ENCODE measurements around the gene HOXC12. TPM values are rescaled to one million over a fixed set of nuclear protein-coding genes. Genes with fewer than 3 reads are reported as not detected.

HOXC12 gene
- polyA plus RNA-seq, 4 donors = not detected

DNA sequence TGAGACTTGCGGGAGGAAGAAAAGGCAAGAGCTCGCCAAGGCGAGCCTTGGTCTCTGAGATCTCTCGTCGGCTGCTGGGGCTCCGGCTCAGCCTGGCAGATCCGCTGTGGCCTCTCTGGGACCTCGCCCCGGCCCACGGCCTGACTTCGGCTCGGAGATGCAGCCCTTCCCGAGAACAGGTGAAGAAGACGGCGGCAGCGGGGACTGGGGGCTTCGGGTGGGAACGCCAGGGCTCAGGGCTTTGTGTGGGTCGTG, 39.2 kb downstream of the HOXC12 start:
- no peak overlapping the region for H3K4me3 ChIP-seq (ENCODE audit: low read depth in 1 of 3, low read length in 3 of 3)

DNA sequence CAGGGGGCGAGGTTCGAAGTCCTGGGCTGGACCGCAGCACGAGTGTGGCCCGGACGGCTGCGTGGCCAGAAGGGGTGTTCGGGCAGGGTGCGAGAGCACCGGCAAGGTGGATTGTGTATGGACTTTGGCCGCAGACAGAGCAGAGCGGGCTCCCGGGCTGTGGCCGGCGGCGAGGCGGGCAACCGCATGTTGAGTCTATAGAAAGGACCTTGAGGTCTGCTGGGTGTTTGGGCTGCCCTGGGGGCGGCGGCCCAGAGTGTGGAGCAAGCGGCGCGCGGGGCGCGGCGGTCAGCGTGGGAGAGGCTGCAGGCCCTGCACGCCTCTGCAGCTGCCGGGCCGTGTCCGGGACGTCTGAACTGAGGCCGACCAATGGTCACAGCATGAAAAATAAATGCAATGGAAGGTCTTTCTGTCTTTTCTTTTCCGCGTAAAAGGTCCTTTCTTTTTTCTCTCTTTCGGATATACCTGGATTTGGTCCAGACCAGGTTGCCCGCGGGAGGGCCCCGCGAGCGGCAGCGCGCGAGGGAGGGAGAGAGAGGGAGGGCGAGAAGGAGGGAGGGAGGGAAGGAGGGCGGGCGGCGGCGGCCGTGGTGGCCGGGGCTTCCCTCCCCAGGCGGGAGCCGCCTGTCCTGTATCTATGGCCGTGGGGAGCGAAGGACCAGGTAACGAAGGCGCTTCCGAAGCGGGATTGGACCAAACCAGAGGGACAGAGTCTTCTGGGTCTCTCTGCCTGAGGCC, 39.7 kb downstream of the HOXC12 start:
- Histone ChIP-seq H3K36me3 (ENCODE audit: control insufficient read depth in 3 of 3, insufficient read depth in 2 of 3, low read depth in 1 of 3, low read length in 3 of 3) (no peaks in the 10 kb centered on the region), H3K4me1 (ENCODE audit: control insufficient read depth in 3 of 3, insufficient read depth in 2 of 3, low read depth in 1 of 3, low read length in 2 of 3) (peaks cover 4 to 25% (median 4%) of the 10 kb centered on the region in 3 donors), H3K27ac (ENCODE audit: low read depth in 1 of 3, low read length in 2 of 3) (no peak overlapping the region), H3K27me3 (ENCODE audit: control insufficient read depth in 3 of 3, insufficient read depth in 3 of 3, low read length in 3 of 3) (peaks cover 7 to 100% (median 75%) of the 10 kb centered on the region in 3 donors), H3K9me3 (ENCODE audit: control insufficient read depth in 2 of 2, insufficient read depth in 1 of 2, low read depth in 1 of 2, low read length in 1 of 2) (peaks cover 0 to 3% of the 10 kb centered on the region in 2 donors), H3K4me3 (ENCODE audit: low read depth in 1 of 3, low read length in 3 of 3) (no peak overlapping the region)
- peak; percentile 37 to 58 for DNase-seq
- FAIRE-seq = no peak
- 3 to 5% (median 3%) methylated on average over 52 to 60 of the region's 60 CpGs for WGBS, 3 donors

More for the DNA sequence above, 39.2 kb downstream of the HOXC12 start:
- DNase-seq (peak in 1 of 2 donors; percentile 37), FAIRE-seq (no peak)
- H3K9me3 ChIP-seq (ENCODE audit: control insufficient read depth in 2 of 2, insufficient read depth in 1 of 2, low read depth in 1 of 2, low read length in 1 of 2) = peaks cover 0 to 3% of the 10 kb centered on the region in 2 donors
- peaks cover 7 to 100% (median 75%) of the 10 kb centered on the region in 3 donors for H3K27me3 ChIP-seq (ENCODE audit: control insufficient read depth in 3 of 3, insufficient read depth in 3 of 3, low read length in 3 of 3)
- H3K4me1 ChIP-seq (ENCODE audit: control insufficient read depth in 3 of 3, insufficient read depth in 2 of 3, low read depth in 1 of 3, low read length in 2 of 3) = peaks cover 4 to 29% (median 4%) of the 10 kb centered on the region in 3 donors
- H3K27ac ChIP-seq (ENCODE audit: low read depth in 1 of 3, low read length in 2 of 3) = no peak overlapping the region
- no peaks in the 10 kb centered on the region for H3K36me3 ChIP-seq (ENCODE audit: control insufficient read depth in 3 of 3, insufficient read depth in 2 of 3, low read depth in 1 of 3, low read length in 3 of 3)
- 3 to 7% (median 3%) methylated on average over 19 of the region's 19 CpGs for WGBS, 3 donors

DNA sequence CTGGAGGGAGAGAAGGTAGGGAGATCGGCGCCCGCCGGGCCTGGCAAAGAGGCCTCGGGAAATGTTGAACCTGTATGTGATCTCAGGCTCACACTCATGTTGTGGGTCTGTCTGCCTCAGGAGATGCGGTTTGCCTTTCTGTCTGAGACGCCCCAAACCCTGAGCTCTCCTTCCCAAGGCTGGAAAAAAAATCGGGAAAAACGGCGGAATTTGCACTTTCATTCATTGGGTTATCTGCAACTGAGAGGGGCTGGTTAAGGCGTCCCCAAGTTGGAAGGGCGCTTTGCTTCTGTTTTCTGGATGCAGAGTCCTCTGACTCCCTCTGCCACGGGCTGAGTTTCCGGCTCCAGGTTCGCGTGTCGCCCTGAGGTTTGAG, 40.3 kb downstream of the HOXC12 start:
- no peaks in the 10 kb centered on the region for H3K36me3 ChIP-seq (ENCODE audit: control insufficient read depth in 3 of 3, insufficient read depth in 2 of 3, low read depth in 1 of 3, low read length in 3 of 3)
- DNase-seq = no peak
- peak overlapping the region in 1 of 3 donors; percentile 64 for H3K4me3 ChIP-seq (ENCODE audit: low read depth in 1 of 3, low read length in 3 of 3)
- H3K4me1 ChIP-seq (ENCODE audit: control insufficient read depth in 3 of 3, insufficient read depth in 2 of 3, low read depth in 1 of 3, low read length in 2 of 3) = peaks cover 4 to 28% (median 4%) of the 10 kb centered on the region in 3 donors
- H3K27ac ChIP-seq (ENCODE audit: low read depth in 1 of 3, low read length in 2 of 3) = no peak overlapping the region
- FAIRE-seq = no peak
- peaks cover 7 to 100% (median 76%) of the 10 kb centered on the region in 3 donors for H3K27me3 ChIP-seq (ENCODE audit: control insufficient read depth in 3 of 3, insufficient read depth in 3 of 3, low read length in 3 of 3)
- H3K9me3 ChIP-seq (ENCODE audit: control insufficient read depth in 2 of 2, insufficient read depth in 1 of 2, low read depth in 1 of 2, low read length in 1 of 2) = peaks cover 0 to 3% of the 10 kb centered on the region in 2 donors
- 4 to 8% (median 4%) methylated on average over 17 of the region's 17 CpGs for WGBS, 3 donors

GRCh38 chr12:53995378-53996239, 40.9 kb downstream of the HOXC12 start:
- peak overlapping the region in 2 of 3 donors; percentile 17 to 64 for H3K4me3 ChIP-seq (ENCODE audit: low read depth in 1 of 3, low read length in 3 of 3)
- H3K27ac ChIP-seq (ENCODE audit: low read depth in 1 of 3, low read length in 2 of 3) = no peak overlapping the region
- WGBS, 3 donors = 1 to 4% (median 2%) methylated on average over 48 of the region's 48 CpGs
- peaks cover 0 to 3% of the 10 kb centered on the region in 2 donors for H3K9me3 ChIP-seq (ENCODE audit: control insufficient read depth in 2 of 2, insufficient read depth in 1 of 2, low read depth in 1 of 2, low read length in 1 of 2)
- H3K4me1 ChIP-seq (ENCODE audit: control insufficient read depth in 3 of 3, insufficient read depth in 2 of 3, low read depth in 1 of 3, low read length in 2 of 3) = peaks cover 4 to 31% (median 4%) of the 10 kb centered on the region in 3 donors
- peaks cover 7 to 100% (median 79%) of the 10 kb centered on the region in 3 donors for H3K27me3 ChIP-seq (ENCODE audit: control insufficient read depth in 3 of 3, insufficient read depth in 3 of 3, low read length in 3 of 3)
- no peak for FAIRE-seq
- peak; percentile 62 to 81 for DNase-seq
- H3K36me3 ChIP-seq (ENCODE audit: control insufficient read depth in 3 of 3, insufficient read depth in 2 of 3, low read depth in 1 of 3, low read length in 3 of 3) = no peaks in the 10 kb centered on the region

DNA sequence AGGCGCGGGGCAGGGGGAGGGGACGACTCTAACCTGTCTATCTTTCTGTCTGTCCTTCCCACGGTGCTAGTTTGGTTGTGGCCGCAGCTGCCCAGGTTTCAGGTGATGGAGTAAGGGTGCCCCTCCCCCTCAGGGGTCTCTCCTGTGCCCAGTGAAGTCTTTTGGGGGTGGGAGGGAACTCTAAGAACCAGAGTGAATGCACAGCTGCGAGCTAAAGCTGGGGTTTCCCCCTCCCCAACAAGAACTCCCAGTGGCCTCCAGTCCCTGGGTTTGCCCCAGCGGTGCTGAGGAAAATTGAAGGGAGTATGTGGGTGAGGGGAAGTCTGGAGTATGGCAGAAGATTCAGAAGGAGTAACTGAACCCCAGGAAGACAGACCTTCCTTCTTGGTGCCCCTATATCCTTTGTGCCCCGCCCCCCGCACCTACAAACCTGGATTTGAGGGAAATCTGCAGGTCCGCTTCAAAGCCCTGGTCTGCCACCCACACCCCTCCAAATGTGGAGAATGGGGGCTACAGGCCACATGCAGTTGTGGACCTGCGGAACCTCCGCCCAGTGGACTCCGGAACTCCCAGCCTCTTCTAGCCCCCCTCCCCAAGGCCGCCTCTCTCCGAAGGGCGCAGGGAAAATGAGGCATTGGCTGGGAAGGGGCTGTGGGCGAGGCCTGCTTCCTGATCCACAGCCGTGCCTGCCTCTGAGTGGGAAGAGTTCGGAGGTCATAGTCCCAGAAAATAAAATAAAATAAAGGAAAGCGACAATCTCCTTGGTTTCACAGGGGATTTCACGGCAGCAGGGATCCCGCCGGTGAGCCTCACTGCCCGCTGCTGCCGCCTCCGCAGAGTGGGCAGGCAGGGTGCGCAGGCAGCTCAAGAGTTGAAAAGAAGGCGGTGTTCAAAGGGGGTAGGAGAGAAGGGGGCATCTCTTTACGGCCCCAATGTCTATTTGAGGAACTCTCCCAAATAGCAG, 41.8 kb downstream of the HOXC12 start:
- peak overlapping the region in 2 of 3 donors; percentile 17 to 64 for H3K4me3 ChIP-seq (ENCODE audit: low read depth in 1 of 3, low read length in 3 of 3)
- H3K9me3 ChIP-seq (ENCODE audit: control insufficient read depth in 2 of 2, insufficient read depth in 1 of 2, low read depth in 1 of 2, low read length in 1 of 2) = peaks cover 0 to 3% of the 10 kb centered on the region in 2 donors
- peaks cover 4 to 31% (median 4%) of the 10 kb centered on the region in 3 donors for H3K4me1 ChIP-seq (ENCODE audit: control insufficient read depth in 3 of 3, insufficient read depth in 2 of 3, low read depth in 1 of 3, low read length in 2 of 3)
- no peak overlapping the region for H3K27ac ChIP-seq (ENCODE audit: low read depth in 1 of 3, low read length in 2 of 3)
- FAIRE-seq (no peak), DNase-seq (no peak)
- peaks cover 7 to 100% (median 78%) of the 10 kb centered on the region in 3 donors for H3K27me3 ChIP-seq (ENCODE audit: control insufficient read depth in 3 of 3, insufficient read depth in 3 of 3, low read length in 3 of 3)
- no peaks in the 10 kb centered on the region for H3K36me3 ChIP-seq (ENCODE audit: control insufficient read depth in 3 of 3, insufficient read depth in 2 of 3, low read depth in 1 of 3, low read length in 3 of 3)
- WGBS, 3 donors = 33 to 37% (median 34%) methylated on average over 28 to 29 of the region's 29 CpGs

DNA sequence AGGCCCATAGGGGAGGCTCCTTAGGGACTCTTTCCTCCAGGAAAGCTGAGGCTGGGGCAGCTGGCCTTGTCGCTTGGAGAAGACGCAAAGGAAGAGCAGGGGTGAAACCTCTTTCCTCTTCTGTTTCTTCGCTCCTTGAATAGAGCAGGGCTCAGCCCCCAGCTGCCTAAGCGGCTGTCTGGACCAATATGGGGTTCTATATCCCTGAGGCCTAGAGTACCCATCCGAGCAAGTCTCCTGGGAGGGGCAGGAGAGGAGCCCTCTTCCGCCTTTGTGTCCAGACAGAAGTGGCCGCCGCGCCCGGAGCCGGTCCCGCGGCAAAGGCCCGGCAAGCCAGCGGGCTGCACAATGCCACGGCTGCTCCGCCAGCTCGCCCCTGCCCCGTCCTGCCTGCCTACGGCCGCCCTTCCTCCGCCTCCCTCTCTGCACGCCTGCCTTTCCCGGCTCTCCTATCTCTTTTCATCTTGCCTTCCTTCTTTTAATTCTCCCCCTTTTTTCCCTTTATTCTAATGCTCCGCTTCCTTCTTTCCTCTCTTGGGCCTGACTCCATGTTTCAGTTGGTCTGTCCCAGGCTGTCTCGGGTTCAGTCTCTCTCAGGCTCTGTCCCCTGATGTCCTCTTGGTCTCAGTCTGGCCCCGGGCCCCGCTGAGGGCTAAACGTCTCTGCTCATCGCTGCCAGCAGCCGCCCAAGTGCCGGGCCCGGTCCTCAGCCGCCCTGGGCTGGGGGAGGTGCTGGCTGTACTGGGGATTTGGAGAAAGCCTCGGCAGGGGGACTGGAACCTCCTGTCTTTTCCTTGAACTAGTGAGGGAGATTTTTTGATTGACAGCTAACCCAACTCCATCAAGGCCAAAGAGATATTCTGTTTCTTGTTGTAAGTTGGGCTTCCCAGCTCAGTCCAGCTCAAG, 42.8 kb downstream of the HOXC12 start:
- Histone ChIP-seq H3K27ac (ENCODE audit: low read depth in 1 of 3, low read length in 2 of 3) (no peak overlapping the region), H3K4me1 (ENCODE audit: control insufficient read depth in 3 of 3, insufficient read depth in 2 of 3, low read depth in 1 of 3, low read length in 2 of 3) (peaks cover 4 to 31% (median 4%) of the 10 kb centered on the region in 3 donors), H3K9me3 (ENCODE audit: control insufficient read depth in 2 of 2, insufficient read depth in 1 of 2, low read depth in 1 of 2, low read length in 1 of 2) (peaks cover 0 to 3% of the 10 kb centered on the region in 2 donors), H3K27me3 (ENCODE audit: control insufficient read depth in 3 of 3, insufficient read depth in 3 of 3, low read length in 3 of 3) (peaks cover under 1 to 100% (median 77%) of the 10 kb centered on the region in 3 donors), H3K36me3 (ENCODE audit: control insufficient read depth in 3 of 3, insufficient read depth in 2 of 3, low read depth in 1 of 3, low read length in 3 of 3) (no peaks in the 10 kb centered on the region), H3K4me3 (ENCODE audit: low read depth in 1 of 3, low read length in 3 of 3) (no peak overlapping the region)
- WGBS, 3 donors = 6 to 12% (median 8%) methylated on average over 32 to 35 of the region's 35 CpGs
- DNase-seq (no peak), FAIRE-seq (no peak)

DNA sequence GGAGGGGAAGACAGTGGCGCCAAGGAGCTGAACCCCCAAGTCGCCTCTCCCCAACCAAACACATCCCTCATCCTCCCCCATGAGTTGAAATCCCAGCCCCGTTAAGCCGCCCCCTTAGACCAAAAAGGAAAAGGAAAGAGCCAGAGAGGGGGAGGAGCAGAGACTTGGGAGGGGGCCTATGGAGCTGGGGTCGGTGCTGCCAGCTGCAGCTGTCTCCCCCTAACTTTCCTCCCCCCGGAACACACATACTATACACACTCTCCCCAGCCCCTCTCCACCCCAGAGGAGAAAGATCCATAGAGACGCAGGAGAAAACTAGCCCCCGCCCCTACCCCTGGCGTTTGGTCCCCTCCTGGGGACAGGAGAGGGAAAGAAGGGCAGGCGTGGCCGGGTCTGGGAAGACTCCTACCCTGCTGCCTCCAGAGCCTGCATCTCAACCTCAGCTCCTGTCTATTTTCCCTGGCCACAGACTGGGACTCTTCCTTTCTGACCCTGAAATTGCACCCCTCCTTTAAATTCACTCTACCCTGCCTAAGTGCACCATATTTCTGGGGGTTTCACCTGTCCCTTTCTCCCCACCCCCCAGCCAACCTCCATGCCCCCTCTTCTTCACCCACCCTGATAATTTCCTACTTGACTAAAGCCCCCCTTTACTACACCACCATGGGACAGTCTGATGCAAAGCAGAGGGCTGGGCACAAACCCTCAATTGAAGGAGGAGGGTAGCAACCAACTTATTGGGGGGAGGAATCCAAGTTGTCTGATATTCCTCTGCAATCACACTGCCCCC, 43.6 kb downstream of the HOXC12 start:
- peaks cover 4 to 31% (median 4%) of the 10 kb centered on the region in 3 donors for H3K4me1 ChIP-seq (ENCODE audit: control insufficient read depth in 3 of 3, insufficient read depth in 2 of 3, low read depth in 1 of 3, low read length in 2 of 3)
- H3K27me3 ChIP-seq (ENCODE audit: control insufficient read depth in 3 of 3, insufficient read depth in 3 of 3, low read length in 3 of 3) = peaks cover 0 to 100% (median 79%) of the 10 kb centered on the region in 3 donors
- H3K9me3 ChIP-seq (ENCODE audit: control insufficient read depth in 2 of 2, insufficient read depth in 1 of 2, low read depth in 1 of 2, low read length in 1 of 2) = peaks cover 0 to 3% of the 10 kb centered on the region in 2 donors
- H3K27ac ChIP-seq (ENCODE audit: low read depth in 1 of 3, low read length in 2 of 3) = no peak overlapping the region
- DNase-seq = no peak
- no peaks in the 10 kb centered on the region for H3K36me3 ChIP-seq (ENCODE audit: control insufficient read depth in 3 of 3, insufficient read depth in 2 of 3, low read depth in 1 of 3, low read length in 3 of 3)
- 8 to 19% (median 10%) methylated on average over 11 of the region's 11 CpGs for WGBS, 3 donors
- FAIRE-seq = no peak
- no peak overlapping the region for H3K4me3 ChIP-seq (ENCODE audit: low read depth in 1 of 3, low read length in 3 of 3)
